Activated B cell treated with CpG ODN at 0.5 μM for 24 hours (primary cell): ENCODE measurements around the gene WNK2. TPM values are rescaled to one million over a fixed set of nuclear protein-coding genes. Genes with fewer than 3 reads are reported as not detected.

ENCODE experiments used
- ATAC-seq: fragments of 200-7000 bp; cut with Tn5 transposase; one replicate; pipeline ENCODE4 v1.10.0; 2021; ENCODE audit warnings: low read depth, mild to moderate bottlenecking, moderate library complexity
- CTCF ChIA-PET: fragments of 350-600 bp; sonication (Branson Sonifier 250); formaldehyde crosslinking; loops from one replicate; lab custom pipeline; 2021; ENCODE audit warnings: antibody characterized with exemption; lab: Charles Lee
- POLR2A ChIA-PET: fragments of 350-600 bp; sonication (Branson Sonifier 250); formaldehyde crosslinking; loops from one replicate; lab custom pipeline; 2021; ENCODE audit warnings: antibody characterized with exemption; lab: Charles Lee
- DNase-seq: peaks from one replicate; pipeline ENCODE4 v3.0.0; 2022
- H3K27ac Mint-ChIP-seq: one replicate; pipeline ENCODE4 v1.8.0; 2020; ENCODE audit warnings: mixed read lengths
- H3K27me3 Mint-ChIP-seq: one replicate; pipeline ENCODE4 v1.8.0; 2021; ENCODE audit warnings: mixed read lengths
- H3K36me3 Mint-ChIP-seq: one replicate; pipeline ENCODE4 v1.8.0; 2021; ENCODE audit warnings: low read depth, mixed read lengths
- H3K4me1 Mint-ChIP-seq: one replicate; pipeline ENCODE4 v1.8.0; 2021; ENCODE audit warnings: mixed read lengths
- H3K4me3 Mint-ChIP-seq: one replicate; pipeline ENCODE4 v1.8.0; 2020; ENCODE audit warnings: mild to moderate bottlenecking, mixed read lengths
- H3K9me3 Mint-ChIP-seq: one replicate; pipeline ENCODE4 v1.8.0; 2020; ENCODE audit warnings: mixed read lengths
- intact Hi-C: fragments of 100-400 bp; cut with micrococcal nuclease; formaldehyde crosslinking; loops from one replicate; pipeline ENCODE4 v1.15.1; 2024
- total RNA-seq: library from RNA; stranded (reverse); gene quantifications from 2 replicates; pipeline ENCODE4 v1.2.3, GENCODE V29; 2022
- TF ChIP-seq, protein P1 (sequence below): fragments of 200-600 bp; IDR thresholded peaks from one replicate; pipeline ENCODE4 v1.8.0; 2022; ENCODE audit warnings: antibody characterized with exemption, mild to moderate bottlenecking

The WNK2 gene
- total RNA-seq, 1 donor from 2014 or later = 0.24 TPM

DNA sequence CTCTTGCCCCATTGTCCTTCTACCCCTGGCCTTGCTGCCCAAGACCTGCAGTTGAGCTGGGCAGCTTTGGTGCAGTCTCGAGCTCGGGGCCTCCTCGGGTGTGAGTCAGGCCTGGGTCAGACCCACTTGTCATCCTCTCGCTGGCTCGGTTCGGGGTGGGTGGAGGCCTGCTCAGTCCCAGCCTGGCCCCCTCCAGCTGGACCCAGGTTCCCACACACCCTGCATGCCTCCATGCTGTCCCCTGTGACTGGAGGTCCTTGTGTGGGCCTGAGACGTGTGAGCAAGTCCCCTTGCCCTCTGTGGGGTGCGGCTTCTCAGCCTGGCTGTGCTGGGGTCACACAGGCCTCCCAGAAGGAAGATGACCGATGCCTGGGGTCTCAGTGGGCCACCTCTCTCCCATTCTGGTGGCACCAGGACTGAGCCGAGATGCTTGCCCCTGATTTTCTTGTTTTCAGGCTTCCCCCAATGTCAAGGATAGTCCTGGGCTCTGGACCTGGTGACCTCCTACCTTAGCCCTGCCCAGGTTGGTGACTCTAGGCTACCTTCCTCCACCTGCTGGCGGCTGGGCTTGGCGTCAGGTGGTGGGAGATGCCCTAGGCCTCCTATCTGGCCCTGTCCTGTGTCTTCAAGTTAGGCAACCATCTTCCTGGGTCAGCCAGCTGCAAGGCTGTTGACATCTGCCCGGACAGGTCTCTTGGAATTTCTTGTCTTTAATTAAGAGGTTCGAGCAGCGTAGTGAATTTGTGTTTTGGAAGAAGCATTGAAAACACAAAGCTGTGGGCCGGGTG, 15.1 kb downstream of the WNK2 start:
- Mint-ChIP-seq H3K36me3 (no peaks in the 10 kb centered on the region), H3K4me3 (no peak overlapping the region), H3K4me1 (no peaks in the 10 kb centered on the region), H3K9me3 (no peaks in the 10 kb centered on the region), H3K27ac (no peak overlapping the region), H3K27me3 (peaks cover 3% of the 10 kb centered on the region)
- TF ChIP-seq, protein P1, sequence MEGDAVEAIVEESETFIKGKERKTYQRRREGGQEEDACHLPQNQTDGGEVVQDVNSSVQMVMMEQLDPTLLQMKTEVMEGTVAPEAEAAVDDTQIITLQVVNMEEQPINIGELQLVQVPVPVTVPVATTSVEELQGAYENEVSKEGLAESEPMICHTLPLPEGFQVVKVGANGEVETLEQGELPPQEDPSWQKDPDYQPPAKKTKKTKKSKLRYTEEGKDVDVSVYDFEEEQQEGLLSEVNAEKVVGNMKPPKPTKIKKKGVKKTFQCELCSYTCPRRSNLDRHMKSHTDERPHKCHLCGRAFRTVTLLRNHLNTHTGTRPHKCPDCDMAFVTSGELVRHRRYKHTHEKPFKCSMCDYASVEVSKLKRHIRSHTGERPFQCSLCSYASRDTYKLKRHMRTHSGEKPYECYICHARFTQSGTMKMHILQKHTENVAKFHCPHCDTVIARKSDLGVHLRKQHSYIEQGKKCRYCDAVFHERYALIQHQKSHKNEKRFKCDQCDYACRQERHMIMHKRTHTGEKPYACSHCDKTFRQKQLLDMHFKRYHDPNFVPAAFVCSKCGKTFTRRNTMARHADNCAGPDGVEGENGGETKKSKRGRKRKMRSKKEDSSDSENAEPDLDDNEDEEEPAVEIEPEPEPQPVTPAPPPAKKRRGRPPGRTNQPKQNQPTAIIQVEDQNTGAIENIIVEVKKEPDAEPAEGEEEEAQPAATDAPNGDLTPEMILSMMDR = no peak
- CTCF ChIA-PET = no interaction called here
- intact Hi-C loops = no loop called here
- DNase-seq = no peak
- POLR2A ChIA-PET = no interaction called here
- no peak for ATAC-seq

DNA sequence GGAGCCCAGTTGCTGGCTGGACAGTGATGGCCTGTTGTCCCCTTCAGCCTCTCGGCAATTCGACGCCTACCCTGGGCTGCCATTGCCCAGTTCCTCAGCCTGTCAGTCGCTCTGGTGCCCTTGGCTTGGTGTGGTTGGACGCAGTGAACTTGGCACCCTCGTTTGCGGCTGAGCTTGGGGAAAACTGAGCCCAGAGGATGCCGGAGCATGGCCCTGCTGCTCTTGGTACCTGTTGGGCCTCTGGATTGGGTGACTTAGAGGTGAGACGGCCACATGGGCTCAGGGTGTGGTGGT, 16.5 kb downstream of the WNK2 start:
- CTCF ChIA-PET = no interaction called here
- DNase-seq (no peak), ATAC-seq (no peak)
- no peak overlapping the region for H3K4me3 Mint-ChIP-seq
- peaks cover 4% of the 10 kb centered on the region for H3K27me3 Mint-ChIP-seq
- TF ChIP-seq, protein P1 = no peak
- H3K36me3 Mint-ChIP-seq = no peaks in the 10 kb centered on the region
- no peak overlapping the region for H3K27ac Mint-ChIP-seq
- intact Hi-C loops = no loop called here
- no peaks in the 10 kb centered on the region for H3K4me1 Mint-ChIP-seq
- no peaks in the 10 kb centered on the region for H3K9me3 Mint-ChIP-seq
- POLR2A ChIA-PET = no interaction called here

DNA sequence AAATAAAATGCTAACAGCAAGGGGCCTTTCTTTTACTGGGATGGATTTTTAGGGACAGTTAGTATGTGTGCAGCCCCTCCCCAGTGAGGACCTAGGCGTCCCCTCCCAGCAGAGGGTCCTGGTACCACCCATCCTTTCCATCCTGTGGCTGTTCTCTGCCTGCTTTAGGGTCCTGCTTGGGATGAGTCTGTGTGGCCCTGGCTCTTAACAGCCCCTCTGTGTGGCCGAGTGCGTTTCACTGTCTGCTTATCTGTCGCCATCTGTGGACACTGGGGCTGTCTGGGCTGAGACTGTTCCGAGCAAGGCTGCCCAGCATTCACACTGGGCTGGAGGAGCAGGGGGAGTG, 17.0 kb downstream of the WNK2 start:
- Mint-ChIP-seq H3K27ac (no peak overlapping the region), H3K27me3 (peaks cover 7% of the 10 kb centered on the region), H3K9me3 (no peaks in the 10 kb centered on the region), H3K4me1 (no peaks in the 10 kb centered on the region), H3K36me3 (no peaks in the 10 kb centered on the region), H3K4me3 (no peak overlapping the region)
- TF ChIP-seq, protein P1 = no peak
- no peak for DNase-seq
- CTCF ChIA-PET = no interaction called here
- intact Hi-C loops = no loop called here
- POLR2A ChIA-PET = no interaction called here
- no peak for ATAC-seq

DNA sequence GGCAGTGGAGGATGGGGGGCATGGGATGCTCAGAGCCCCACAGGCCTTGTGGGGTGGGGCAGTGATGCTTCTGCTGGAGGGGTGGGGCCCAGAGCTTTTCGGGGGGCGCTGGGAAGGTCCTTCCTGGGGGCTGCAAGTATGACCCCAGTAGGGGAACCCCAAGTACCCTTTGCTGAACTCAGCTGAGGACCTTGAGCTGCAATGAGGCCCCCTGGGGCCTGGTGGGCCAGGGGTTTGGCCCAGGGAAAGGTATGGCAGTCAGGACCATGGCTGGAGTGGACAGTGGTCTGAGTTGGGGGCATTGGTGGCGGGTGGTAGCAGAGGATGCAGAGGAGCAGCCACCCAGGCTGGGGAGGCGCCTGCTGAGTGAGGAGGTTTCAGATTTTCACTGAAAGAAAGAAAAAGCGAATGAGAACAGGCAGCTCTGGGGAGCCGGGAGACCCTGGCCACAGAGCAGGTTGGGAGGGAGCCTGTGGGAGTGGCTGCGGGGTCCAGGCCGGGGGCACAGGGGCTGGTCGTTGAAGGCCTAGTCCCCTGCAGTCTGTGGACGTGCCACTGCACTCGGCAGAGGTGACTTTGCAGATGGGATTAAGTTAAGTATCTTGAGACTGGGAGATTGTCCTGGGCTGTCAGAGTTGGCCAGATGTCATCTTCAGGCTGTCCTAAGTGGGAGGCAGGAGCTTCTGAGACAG, 19.2 kb downstream of the WNK2 start:
- Mint-ChIP-seq H3K9me3 (no peaks in the 10 kb centered on the region), H3K27me3 (peaks cover 7% of the 10 kb centered on the region), H3K27ac (no peak overlapping the region), H3K4me3 (no peak overlapping the region), H3K36me3 (no peaks in the 10 kb centered on the region), H3K4me1 (no peaks in the 10 kb centered on the region)
- DNase-seq = no peak
- ChIA-PET POLR2A (no interaction called here), CTCF (no interaction called here)
- TF ChIP-seq, protein P1 = no peak
- intact Hi-C loops = no loop called here
- no peak for ATAC-seq

DNA sequence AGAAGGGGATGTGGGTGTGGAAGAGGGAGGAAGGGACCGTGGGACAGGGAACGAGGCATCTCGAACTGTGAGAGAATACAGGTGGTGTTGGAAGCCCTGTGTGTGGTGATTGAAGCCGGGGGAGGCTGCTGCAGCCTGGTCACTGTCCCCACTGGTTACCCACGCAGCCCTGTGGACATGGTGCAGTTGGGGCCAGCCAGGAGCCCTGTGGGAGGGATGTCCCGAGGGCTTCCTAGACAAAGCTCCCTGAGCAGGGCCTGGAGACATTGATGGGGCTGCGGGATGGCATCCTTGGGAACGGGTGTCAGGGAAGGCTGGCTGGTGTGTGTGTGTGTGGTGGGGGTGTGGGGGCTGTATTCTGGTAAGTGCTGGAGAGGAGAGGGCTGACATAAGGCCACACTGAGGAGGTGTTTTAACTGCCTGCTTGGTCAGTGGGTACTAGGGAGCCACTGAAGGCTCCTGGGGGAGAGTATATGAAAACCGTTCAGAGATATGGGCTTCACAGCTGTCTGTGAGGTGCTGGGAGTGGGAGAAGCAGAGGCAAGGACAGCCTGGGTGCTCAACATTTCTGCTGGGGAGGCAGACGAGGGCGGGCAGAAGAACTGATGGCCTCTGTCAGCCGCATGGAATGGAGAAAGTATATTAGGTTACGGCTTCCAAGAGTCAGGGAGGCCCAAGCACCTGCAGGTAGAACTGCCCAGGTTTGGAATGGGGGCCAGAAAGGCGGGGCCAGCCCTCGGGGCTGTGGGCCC, 20.0 kb downstream of the WNK2 start:
- peaks cover 7% of the 10 kb centered on the region for H3K27me3 Mint-ChIP-seq
- intact Hi-C loops = no loop called here
- no peaks in the 10 kb centered on the region for H3K9me3 Mint-ChIP-seq
- CTCF ChIA-PET = no interaction called here
- ATAC-seq (no peak), DNase-seq (no peak)
- POLR2A ChIA-PET = no interaction called here
- TF ChIP-seq, protein P1 = no peak
- H3K4me1 Mint-ChIP-seq = no peaks in the 10 kb centered on the region
- no peak overlapping the region for H3K4me3 Mint-ChIP-seq
- no peaks in the 10 kb centered on the region for H3K36me3 Mint-ChIP-seq
- no peak overlapping the region for H3K27ac Mint-ChIP-seq
